GM19438 (cell line): Measurements from ENCODE around the gene POU5F1.

Source experiments
- ATAC-seq: cut with Tn5 transposase; IDR thresholded peaks from one replicate; pipeline ENCODE4 v1.9.1; 2021; ENCODE audit warnings: low read depth; ENCODE audit not compliant: unreplicated experiment

Gene POU5F1

GRCh38 chr6:31144296-31144969 is 26.0 kb downstream of the POU5F1 start:
- no peak for ATAC-seq

- ATAC-seq: no peak
These were observed 27.3 kb downstream of the POU5F1 start for GRCh38 chr6:31143148-31143547.

GRCh38 chr6:31142361-31142761 is 28.1 kb downstream of the POU5F1 start:
- no peak for ATAC-seq

GRCh38 chr6:31140643-31141042 is 29.8 kb downstream of the POU5F1 start:
- no peak for ATAC-seq

- no peak for ATAC-seq
These were observed 30.9 kb downstream of the POU5F1 start for GRCh38 chr6:31139599-31139998.

- no peak for ATAC-seq
These were observed 31.5 kb downstream of the POU5F1 start, which contains the start of gene PSORS1C2 for GRCh38 chr6:31138982-31139381. Gene PSORS1C2, minus strand, starts transcription at chr6:31139066. Its CDS starts 40 bp downstream, at chr6:31139026.

- no peak for ATAC-seq
These were observed 34.8 kb downstream of the POU5F1 start for GRCh38 chr6:31135710-31136109.

GRCh38 chr6:31132806-31133205 is 37.7 kb downstream of the POU5F1 start:
- no peak for ATAC-seq

GRCh38 chr6:31131595-31131994 is 38.9 kb downstream of the POU5F1 start:
- ATAC-seq: no peak

- no peak for ATAC-seq
These were observed 39.7 kb downstream of the POU5F1 start for GRCh38 chr6:31130751-31131150.

- ATAC-seq: no peak
These were observed 41.4 kb downstream of the POU5F1 start for GRCh38 chr6:31129130-31129529.

- no peak for ATAC-seq
These were observed 42.3 kb downstream of the POU5F1 start for GRCh38 chr6:31128093-31128676.

- no peak for ATAC-seq
These were observed 43.9 kb downstream of the POU5F1 start for GRCh38 chr6:31126396-31127175.

GRCh38 chr6:31125586-31126363 is 44.7 kb downstream of the POU5F1 start:
- ATAC-seq: no peak

GRCh38 chr6:31125162-31125561 is 45.3 kb downstream of the POU5F1 start:
- ATAC-seq: no peak

- ATAC-seq: no peak
These were observed 47.4 kb downstream of the POU5F1 start for GRCh38 chr6:31122791-31123706.

- no peak for ATAC-seq
These were observed 49.2 kb downstream of the POU5F1 start for GRCh38 chr6:31121131-31121790.

GRCh38 chr6:31120151-31120915 is 50.1 kb downstream of the POU5F1 start, which contains the start of gene CDSN:
Gene CDSN, minus strand, starts transcription at chr6:31120446. Its CDS starts 27 bp downstream, at chr6:31120419.
- no peak for ATAC-seq
